ENCODE measurements around the gene CTNND1. TPM values are rescaled to one million over a fixed set of nuclear protein-coding genes. Genes with fewer than 3 reads are reported as not detected.

The CTNND1 gene
- total RNA-seq, 2 experiments from 2014 or later, result 7.3 to 7.9 TPM

- CTCF ChIA-PET, result interaction anchor here (1.0 to 5.4 kb wide), 9 partner anchors 9 to 717 kb away, joined by 3 to 142 read pairs (median 6); partner anchors contain the start of genes BTBD18, CTNND1, SELENOH and UBE2L6
- Mint-ChIP-seq H3K9me3 (no peaks in the 10 kb centered on the region), H3K27ac (no peak overlapping the region), H3K4me3 (no peak overlapping the region), H3K36me3 (ENCODE audit: low read depth) (peaks cover 10% of the 10 kb centered on the region), H3K27me3 (no peaks in the 10 kb centered on the region), H3K4me1 (ENCODE audit: low read depth) (peaks cover 21% of the 10 kb centered on the region)
- POLR2A ChIA-PET, result no interaction called here
- no peak for TF ChIP-seq CTCF (IDR thresholded peaks at IDR 0.05)
- intact Hi-C loops (cut with micrococcal nuclease), result loop anchor here (5.0 kb wide), 1 partner anchor 50 kb away; the partner anchor contains the start of gene BTBD18
- no peak for ATAC-seq
- no peak for DNase-seq
Observed at GRCh38 chr11:57802411-57802810, 40.8 kb downstream of the CTNND1 start.

GRCh38 chr11:57804466-57804865 is 42.9 kb downstream of the CTNND1 start:
- no peak for ATAC-seq
- CTCF ChIA-PET, result no interaction called here
- peaks cover 10% of the 10 kb centered on the region for H3K36me3 Mint-ChIP-seq (ENCODE audit: low read depth)

GRCh38 chr11:57805780-57806179 is 44.2 kb downstream of the CTNND1 start:
- intact Hi-C loops (cut with micrococcal nuclease), result no loop called here
- no peaks in the 10 kb centered on the region for H3K9me3 Mint-ChIP-seq
- H3K4me1 Mint-ChIP-seq (ENCODE audit: low read depth), result peaks cover 5% of the 10 kb centered on the region
- no peak overlapping the region for H3K27ac Mint-ChIP-seq
- peaks cover 10% of the 10 kb centered on the region for H3K36me3 Mint-ChIP-seq (ENCODE audit: low read depth)
- ChIA-PET CTCF (interaction anchor here (0.7 kb wide), 1 partner anchor 138 kb away, joined by 3 read pairs; the partner anchor contains the start of gene ZDHHC5), POLR2A (interaction anchor here (1.0 kb wide), 1 partner anchor 84 kb away, joined by 3 read pairs; no protein-coding TSS in a partner anchor)
- DNase-seq (no peak), ATAC-seq (no peak)
- no peaks in the 10 kb centered on the region for H3K27me3 Mint-ChIP-seq
- no peak overlapping the region for H3K4me3 Mint-ChIP-seq
- TF ChIP-seq CTCF (IDR thresholded peaks at IDR 0.05), result no peak

More at GRCh38 chr11:57804466-57804865, 42.9 kb downstream of the CTNND1 start:
- intact Hi-C loops (cut with micrococcal nuclease), result loop anchor here (5.0 kb wide), 1 partner anchor 52 kb away; the partner anchor contains the start of gene BTBD18
- H3K27me3 Mint-ChIP-seq, result no peaks in the 10 kb centered on the region
- POLR2A ChIA-PET, result no interaction called here
- H3K4me3 Mint-ChIP-seq, result no peak overlapping the region
- TF ChIP-seq CTCF (IDR thresholded peaks at IDR 0.05), result no peak
- DNase-seq, result no peak
- H3K27ac Mint-ChIP-seq, result no peak overlapping the region
- H3K9me3 Mint-ChIP-seq, result no peaks in the 10 kb centered on the region
- H3K4me1 Mint-ChIP-seq (ENCODE audit: low read depth), result peaks cover 10% of the 10 kb centered on the region

- ChIA-PET POLR2A (no interaction called here), CTCF (interaction anchor here (4.5 kb wide), 1 partner anchor 12 kb away, joined by 22 read pairs; no protein-coding TSS in a partner anchor)
- Mint-ChIP-seq H3K27ac (no peak overlapping the region), H3K4me3 (no peak overlapping the region), H3K36me3 (ENCODE audit: low read depth) (peaks cover 11% of the 10 kb centered on the region), H3K4me1 (ENCODE audit: low read depth) (peaks cover 5% of the 10 kb centered on the region), H3K27me3 (no peaks in the 10 kb centered on the region), H3K9me3 (no peaks in the 10 kb centered on the region)
- no peak for TF ChIP-seq CTCF (IDR thresholded peaks at IDR 0.05)
- DNase-seq (no peak), ATAC-seq (no peak)
- intact Hi-C loops (cut with micrococcal nuclease), result no loop called here
Observed at GRCh38 chr11:57812634-57813033, 51.0 kb downstream of the CTNND1 start.

GRCh38 chr11:57815476-57815875 is 53.9 kb downstream of the CTNND1 start:
- no peak overlapping the region for H3K27ac Mint-ChIP-seq
- no peak overlapping the region for H3K4me3 Mint-ChIP-seq
- no peaks in the 10 kb centered on the region for H3K9me3 Mint-ChIP-seq
- H3K4me1 Mint-ChIP-seq (ENCODE audit: low read depth), result peaks cover 5% of the 10 kb centered on the region
- peak; percentile 24 for ATAC-seq
- intact Hi-C loops (cut with micrococcal nuclease), result no loop called here
- no peak for TF ChIP-seq CTCF (IDR thresholded peaks at IDR 0.05)
- CTCF ChIA-PET, result no interaction called here
- DNase-seq, result no peak
- no peaks in the 10 kb centered on the region for H3K27me3 Mint-ChIP-seq
- POLR2A ChIA-PET, result interaction anchor here (0.5 to 1.1 kb wide), 2 partner anchors 8 to 935 kb away, joined by 3 read pairs; no protein-coding TSS in a partner anchor
- H3K36me3 Mint-ChIP-seq (ENCODE audit: low read depth), result peaks cover 11% of the 10 kb centered on the region

All from activated CD8-positive, alpha-beta T cell treated with anti-CD3 and anti-CD28 coated beads for 36 hours (primary cell).